Endodermal cell (in vitro differentiated cells): ENCODE results near the gene ACSL3. TPM values are rescaled to one million over a fixed set of nuclear protein-coding genes. Genes with fewer than 3 reads are reported as not detected.

Experiments
- DNase-seq: peaks from one replicate; pipeline ENCODE4 v3.0.0-alpha.2; 2017
- H3K27ac ChIP-seq: 2 replicates; pipeline ENCODE4 v1.5.1; 2013; ENCODE audit warnings: mild to moderate bottlenecking, low read depth, low read length, moderate library complexity
- H3K27me3 ChIP-seq: 2 replicates; pipeline ENCODE4 v1.6.1; 2013; ENCODE audit warnings: mild to moderate bottlenecking, low read length, moderate library complexity; ENCODE audit not compliant: insufficient read depth, control insufficient read depth, poor library complexity, severe bottlenecking
- H3K36me3 ChIP-seq: 2 replicates; pipeline ENCODE4 v1.7.0; 2013; ENCODE audit warnings: mild to moderate bottlenecking, low read length, moderate library complexity; ENCODE audit not compliant: control insufficient read depth, insufficient read depth
- H3K4me1 ChIP-seq: one replicate; pipeline ENCODE4 v1.7.0; 2013; ENCODE audit warnings: low read length; ENCODE audit not compliant: control insufficient read depth, insufficient read depth
- H3K4me3 ChIP-seq: 2 replicates; pipeline ENCODE4 v1.5.1; 2013; ENCODE audit warnings: mild to moderate bottlenecking, low read length, moderate library complexity
- H3K9ac ChIP-seq: 2 replicates; pipeline ENCODE4 v1.6.1; 2013; ENCODE audit warnings: mild to moderate bottlenecking, low read length, moderate library complexity; ENCODE audit not compliant: poor library complexity, severe bottlenecking; ENCODE audit errors: extremely low read depth
- H3K9me3 ChIP-seq: 2 replicates; pipeline ENCODE4 v1.6.1; 2013; ENCODE audit warnings: mild to moderate bottlenecking, low read length, moderate library complexity; ENCODE audit not compliant: control insufficient read depth
- H3K27ac Mint-ChIP-seq: 2 replicates; pipeline ENCODE4 v1.8.0; 2020; ENCODE audit warnings: mixed read lengths
- H3K27me3 Mint-ChIP-seq: 2 replicates; pipeline ENCODE4 v1.8.0; 2021; ENCODE audit warnings: mild to moderate bottlenecking, mixed read lengths; ENCODE audit not compliant: insufficient read depth
- H3K36me3 Mint-ChIP-seq: 2 replicates; pipeline ENCODE4 v1.8.0; 2020; ENCODE audit warnings: low read depth, mixed read lengths
- H3K4me1 Mint-ChIP-seq: 2 replicates; pipeline ENCODE4 v1.8.0; 2020; ENCODE audit warnings: mixed read lengths
- H3K4me3 Mint-ChIP-seq: 2 replicates; pipeline ENCODE4 v1.8.0; 2020; ENCODE audit warnings: mild to moderate bottlenecking, moderate library complexity, mixed read lengths
- H3K9me3 Mint-ChIP-seq: 2 replicates; pipeline ENCODE4 v1.8.0; 2020; ENCODE audit warnings: mild to moderate bottlenecking, mixed read lengths
- CTCF ChIP-seq: fragments of 200-600 bp; sonication (generic); conservative IDR thresholded peaks from 2 replicates; pipeline ENCODE4 v1.5.0; 2021; ENCODE audit warnings: antibody characterized with exemption, mild to moderate bottlenecking
- WGBS, 2 experiments: methylation state at CpG; one replicate each; pipeline versions ENCODE4 v1.1.5 to v1.1.7; 2013; ENCODE audit warnings: missing lambda C conversion rate in 2 of 2, mixed read lengths in 1 of 2; ENCODE audit not compliant: insufficient coverage in 1 of 2, insufficient read length in 1 of 2; 5-methylcytosine and 5-hydroxymethylcytosine counted together
- total RNA-seq, 2 donors: library from RNA; stranded (reverse); fragmentation: NEBNext Ultra II Directional in 1 of 2; extraction: Animal tissue kit (Norgen Biotek cat#: 25700) in 1 of 2; gene quantifications; 2 replicates in 1 of 2; 3 replicates in 1 of 2; pipeline ENCODE4 v1.2.1, GENCODE V29; 2021

The ACSL3 gene
- total RNA-seq, 2 donors from 2014 or later = 65.2 to 65.7 TPM

GRCh38 chr2:222972420-222972819 is 111.6 kb downstream of the ACSL3 start:
- H3K36me3 ChIP-seq = no peaks in the 10 kb centered on the region
- H3K27me3 Mint-ChIP-seq = no peaks in the 10 kb centered on the region
- DNase-seq = no peak
- no peak overlapping the region for H3K27ac ChIP-seq
- H3K4me1 Mint-ChIP-seq = no peaks in the 10 kb centered on the region
- 93 to 98% methylated on average over 9 to 10 of the region's 10 CpGs for WGBS, 2 experiments
- H3K4me3 Mint-ChIP-seq = no peak overlapping the region
- H3K27ac Mint-ChIP-seq = no peak overlapping the region
- no peaks in the 10 kb centered on the region for H3K9me3 ChIP-seq
- H3K9me3 Mint-ChIP-seq = no peaks in the 10 kb centered on the region
- no peaks in the 10 kb centered on the region for H3K36me3 Mint-ChIP-seq
- no peak overlapping the region for H3K9ac ChIP-seq
- H3K4me1 ChIP-seq = no peaks in the 10 kb centered on the region
- TF ChIP-seq CTCF = no peak
- H3K4me3 ChIP-seq = no peak overlapping the region
- H3K27me3 ChIP-seq = no peaks in the 10 kb centered on the region

DNA sequence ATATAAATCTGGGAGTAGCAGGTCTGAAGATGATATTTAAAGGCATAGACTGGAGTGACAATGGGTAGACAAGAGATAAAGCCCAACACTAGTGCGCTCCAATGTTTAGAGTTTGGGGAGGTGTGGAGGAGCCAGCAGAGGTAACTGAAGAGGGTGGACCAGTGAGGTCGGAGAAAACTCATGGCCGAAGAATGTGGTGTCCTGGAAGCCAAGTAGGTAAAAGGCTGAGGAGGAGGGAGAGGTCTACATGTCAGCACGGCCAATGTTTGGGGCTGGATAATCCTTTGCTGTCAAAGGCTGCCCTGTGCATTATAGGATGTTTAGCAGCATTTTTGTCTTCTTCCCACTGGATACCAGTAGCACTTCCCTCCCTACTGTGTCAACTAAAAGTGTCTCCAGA is 112.4 kb downstream of the ACSL3 start:
- H3K27ac Mint-ChIP-seq = no peak overlapping the region
- H3K9ac ChIP-seq = no peak overlapping the region
- H3K36me3 ChIP-seq = no peaks in the 10 kb centered on the region
- no peaks in the 10 kb centered on the region for H3K4me1 ChIP-seq
- H3K27me3 ChIP-seq = no peaks in the 10 kb centered on the region
- WGBS, 2 experiments = 89 to 96% methylated on average over 3 to 4 of the region's 4 CpGs
- H3K27me3 Mint-ChIP-seq = no peaks in the 10 kb centered on the region
- DNase-seq = no peak
- H3K36me3 Mint-ChIP-seq = no peaks in the 10 kb centered on the region
- no peak overlapping the region for H3K27ac ChIP-seq
- H3K9me3 Mint-ChIP-seq = no peaks in the 10 kb centered on the region
- H3K4me1 Mint-ChIP-seq = no peaks in the 10 kb centered on the region
- no peaks in the 10 kb centered on the region for H3K9me3 ChIP-seq
- TF ChIP-seq CTCF = no peak
- H3K4me3 Mint-ChIP-seq = no peak overlapping the region
- no peak overlapping the region for H3K4me3 ChIP-seq

DNA sequence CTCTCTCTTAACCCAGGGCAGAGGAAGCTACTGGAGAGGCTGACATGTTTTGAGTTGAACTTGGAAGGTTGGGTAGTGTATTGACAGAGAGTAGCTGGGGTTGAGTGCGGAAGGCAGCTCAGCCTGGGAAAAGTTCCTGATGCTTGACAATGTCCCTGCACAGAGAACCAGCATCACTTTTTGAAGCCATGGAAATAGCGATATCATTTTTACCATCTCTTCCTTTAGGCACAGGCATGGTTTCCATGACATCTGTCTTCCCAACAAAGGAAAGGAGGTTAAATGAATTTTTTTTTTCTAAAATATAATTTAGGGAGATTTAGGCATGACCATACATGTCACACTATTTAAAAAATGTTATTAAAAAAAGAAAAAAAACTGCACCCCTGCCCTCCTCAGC is 112.9 kb downstream of the ACSL3 start:
- H3K4me1 Mint-ChIP-seq = peaks cover 4% of the 10 kb centered on the region
- H3K27me3 Mint-ChIP-seq = no peaks in the 10 kb centered on the region
- no peaks in the 10 kb centered on the region for H3K27me3 ChIP-seq
- H3K36me3 Mint-ChIP-seq = no peaks in the 10 kb centered on the region
- no peak overlapping the region for H3K4me3 Mint-ChIP-seq
- no peaks in the 10 kb centered on the region for H3K9me3 ChIP-seq
- DNase-seq = no peak
- no peak for TF ChIP-seq CTCF
- no peaks in the 10 kb centered on the region for H3K4me1 ChIP-seq
- H3K36me3 ChIP-seq = no peaks in the 10 kb centered on the region
- H3K9ac ChIP-seq = no peak overlapping the region
- WGBS, 2 experiments = 97 to 100% methylated on average over 2 of the region's 2 CpGs
- H3K27ac ChIP-seq = no peak overlapping the region
- H3K9me3 Mint-ChIP-seq = no peaks in the 10 kb centered on the region
- H3K4me3 ChIP-seq = no peak overlapping the region
- no peak overlapping the region for H3K27ac Mint-ChIP-seq
